ENCODE measurements around the gene AGPAT2.

The AGPAT2 gene

DNA sequence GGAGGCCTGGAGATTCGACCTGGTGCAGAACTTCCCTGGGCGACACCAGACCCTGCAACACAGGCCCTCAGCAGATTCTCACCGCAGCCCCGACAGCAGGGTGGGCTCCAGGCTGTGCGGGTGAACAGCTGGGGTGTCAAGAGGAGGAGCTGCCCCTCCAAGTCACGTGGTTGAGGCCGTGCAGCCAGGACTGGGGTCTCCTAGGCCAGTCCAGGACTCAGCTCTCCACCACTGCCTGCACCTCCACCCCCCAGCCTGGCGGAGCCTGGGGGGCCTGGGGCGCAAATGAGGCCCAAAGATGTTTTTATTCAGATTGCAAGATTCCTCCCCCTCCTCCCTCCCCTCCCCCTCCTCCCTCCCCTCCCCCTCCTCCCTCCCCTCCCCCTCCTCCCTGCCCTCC, 9.2 kb upstream of the AGPAT2 start:
- DNase-seq, result peak; percentile 12
- Mint-ChIP-seq H3K9me3 (no peaks in the 10 kb centered on the region), H3K27ac (no peak overlapping the region), H3K4me1 (peaks cover 41% of the 10 kb centered on the region), H3K27me3 (ENCODE audit: low read depth, poor library complexity) (peaks cover 26% of the 10 kb centered on the region), H3K4me3 (no peak overlapping the region), H3K36me3 (ENCODE audit: low read depth) (no peaks in the 10 kb centered on the region)
- TF ChIP-seq, protein P1, sequence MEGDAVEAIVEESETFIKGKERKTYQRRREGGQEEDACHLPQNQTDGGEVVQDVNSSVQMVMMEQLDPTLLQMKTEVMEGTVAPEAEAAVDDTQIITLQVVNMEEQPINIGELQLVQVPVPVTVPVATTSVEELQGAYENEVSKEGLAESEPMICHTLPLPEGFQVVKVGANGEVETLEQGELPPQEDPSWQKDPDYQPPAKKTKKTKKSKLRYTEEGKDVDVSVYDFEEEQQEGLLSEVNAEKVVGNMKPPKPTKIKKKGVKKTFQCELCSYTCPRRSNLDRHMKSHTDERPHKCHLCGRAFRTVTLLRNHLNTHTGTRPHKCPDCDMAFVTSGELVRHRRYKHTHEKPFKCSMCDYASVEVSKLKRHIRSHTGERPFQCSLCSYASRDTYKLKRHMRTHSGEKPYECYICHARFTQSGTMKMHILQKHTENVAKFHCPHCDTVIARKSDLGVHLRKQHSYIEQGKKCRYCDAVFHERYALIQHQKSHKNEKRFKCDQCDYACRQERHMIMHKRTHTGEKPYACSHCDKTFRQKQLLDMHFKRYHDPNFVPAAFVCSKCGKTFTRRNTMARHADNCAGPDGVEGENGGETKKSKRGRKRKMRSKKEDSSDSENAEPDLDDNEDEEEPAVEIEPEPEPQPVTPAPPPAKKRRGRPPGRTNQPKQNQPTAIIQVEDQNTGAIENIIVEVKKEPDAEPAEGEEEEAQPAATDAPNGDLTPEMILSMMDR (IDR thresholded peaks at IDR 0.05), result no peak

DNA sequence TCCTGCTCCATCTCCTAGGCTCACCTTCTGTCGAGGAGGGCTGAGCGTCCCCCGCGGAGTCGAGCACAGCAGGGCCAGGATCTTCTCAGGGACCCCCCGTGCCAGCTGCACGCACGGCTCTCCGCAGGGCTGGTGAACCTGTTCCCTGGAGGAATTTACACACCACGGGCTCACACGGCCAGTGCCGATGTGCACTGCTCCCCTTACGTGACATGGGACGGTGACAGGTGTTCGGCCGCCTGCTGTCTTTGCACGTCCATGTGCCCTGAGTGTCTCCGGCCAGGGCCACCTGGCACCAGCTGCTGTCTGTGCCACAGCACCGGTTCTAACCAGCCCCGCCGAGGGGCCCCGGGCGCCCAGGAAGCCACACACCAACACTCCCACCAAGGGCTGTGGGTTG, 8.7 kb upstream of the AGPAT2 start:
- DNase-seq, result peak; percentile 5
- no peak overlapping the region for H3K4me3 Mint-ChIP-seq
- H3K27ac Mint-ChIP-seq, result no peak overlapping the region
- no peaks in the 10 kb centered on the region for H3K36me3 Mint-ChIP-seq (ENCODE audit: low read depth)
- H3K9me3 Mint-ChIP-seq, result no peaks in the 10 kb centered on the region
- TF ChIP-seq, protein P1 (IDR thresholded peaks at IDR 0.05), result no peak
- H3K4me1 Mint-ChIP-seq, result peaks cover 40% of the 10 kb centered on the region
- peaks cover 20% of the 10 kb centered on the region for H3K27me3 Mint-ChIP-seq (ENCODE audit: low read depth, poor library complexity)

DNA sequence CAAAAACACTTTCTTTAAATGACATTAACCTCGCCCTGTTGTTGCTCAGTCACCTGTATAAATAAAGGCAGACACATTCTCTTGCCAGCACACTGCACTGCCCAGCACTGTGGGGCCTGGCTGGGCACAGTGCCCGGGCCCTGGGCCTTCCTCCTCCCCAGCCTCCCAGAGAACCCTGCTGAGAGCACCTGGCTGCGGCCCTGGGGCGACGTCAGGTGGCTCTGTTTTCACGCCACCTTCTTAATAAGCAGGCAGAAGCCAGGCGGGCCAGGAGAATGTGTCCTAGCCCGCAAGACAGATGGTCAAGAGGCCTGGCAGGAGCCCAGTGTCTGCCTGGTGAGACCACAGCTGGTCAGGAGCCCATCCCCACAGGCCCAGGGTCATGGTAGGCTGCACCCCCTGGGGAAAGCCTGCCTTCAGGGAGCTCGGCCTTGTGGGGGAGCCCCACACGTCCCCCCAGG, 8.2 kb upstream of the AGPAT2 start:
- H3K36me3 Mint-ChIP-seq (ENCODE audit: low read depth), result no peaks in the 10 kb centered on the region
- H3K4me3 Mint-ChIP-seq, result no peak overlapping the region
- H3K27me3 Mint-ChIP-seq (ENCODE audit: low read depth, poor library complexity), result peaks cover 16% of the 10 kb centered on the region
- H3K4me1 Mint-ChIP-seq, result peaks cover 38% of the 10 kb centered on the region
- no peak overlapping the region for H3K27ac Mint-ChIP-seq
- DNase-seq, result no peak
- TF ChIP-seq, protein P1 (IDR thresholded peaks at IDR 0.05), result no peak
- H3K9me3 Mint-ChIP-seq, result no peaks in the 10 kb centered on the region

DNA sequence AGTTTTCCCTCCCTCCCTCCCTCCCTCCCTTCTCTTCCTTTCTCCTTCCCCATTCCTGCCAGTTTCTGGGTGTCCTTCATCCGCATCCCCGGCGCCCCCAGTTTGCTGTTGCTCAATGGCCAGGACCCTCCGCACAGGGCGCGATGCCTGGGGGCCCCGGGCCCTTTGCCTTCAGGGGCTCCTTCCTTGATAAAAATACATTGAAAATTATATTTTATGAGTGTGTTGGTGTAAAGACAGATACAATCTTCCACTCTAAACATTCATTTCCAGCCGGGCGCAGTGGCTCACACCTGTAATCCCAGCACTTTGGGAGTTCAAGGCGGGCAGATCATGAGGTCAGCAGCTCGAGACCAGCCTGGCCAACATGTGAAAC, 7.6 kb upstream of the AGPAT2 start:
- peaks cover 38% of the 10 kb centered on the region for H3K4me1 Mint-ChIP-seq
- H3K9me3 Mint-ChIP-seq, result no peaks in the 10 kb centered on the region
- H3K4me3 Mint-ChIP-seq, result no peak overlapping the region
- TF ChIP-seq, protein P1 (IDR thresholded peaks at IDR 0.05), result no peak
- peak; percentile 3 for DNase-seq
- no peak overlapping the region for H3K27ac Mint-ChIP-seq
- H3K27me3 Mint-ChIP-seq (ENCODE audit: low read depth, poor library complexity), result peaks cover 17% of the 10 kb centered on the region
- H3K36me3 Mint-ChIP-seq (ENCODE audit: low read depth), result no peaks in the 10 kb centered on the region

DNA sequence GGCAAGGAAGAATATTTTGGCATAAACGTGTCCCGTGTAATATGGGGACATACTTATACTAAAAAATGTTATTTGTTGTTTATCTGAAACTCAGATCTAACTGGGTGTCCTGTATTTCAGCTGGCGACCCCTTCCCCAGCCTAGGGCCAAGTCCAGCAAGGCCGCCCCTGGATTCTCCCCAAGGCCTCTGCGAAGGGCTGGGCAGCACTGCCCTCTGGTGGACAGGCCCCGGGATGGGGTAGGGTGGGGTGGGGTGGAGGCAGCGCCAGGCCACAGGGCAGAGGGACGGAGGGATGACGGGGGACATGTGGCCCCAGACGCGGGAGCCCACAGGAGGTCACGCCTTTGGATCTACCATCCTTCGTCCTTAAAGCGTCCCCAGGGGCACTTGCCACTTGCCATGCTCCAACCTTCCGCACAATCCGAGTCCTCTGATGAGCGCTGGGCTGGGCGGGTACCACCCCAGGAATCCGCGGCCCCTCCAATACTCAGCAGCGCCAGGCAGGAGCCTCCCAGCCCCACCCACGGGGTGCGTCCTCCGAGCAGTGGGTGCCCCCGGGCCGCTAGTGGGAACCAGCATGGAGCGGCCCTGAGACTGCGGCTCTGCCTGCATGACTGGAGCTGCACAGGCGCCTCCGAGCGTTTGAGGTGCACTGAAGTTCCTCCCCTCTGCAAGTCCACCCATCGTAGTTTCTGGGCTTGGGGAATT, 7.1 kb upstream of the AGPAT2 start:
- no peaks in the 10 kb centered on the region for H3K9me3 Mint-ChIP-seq
- TF ChIP-seq, protein P1 (IDR thresholded peaks at IDR 0.05), result peak; percentile 73
- peaks cover 38% of the 10 kb centered on the region for H3K4me1 Mint-ChIP-seq
- no peak overlapping the region for H3K4me3 Mint-ChIP-seq
- H3K36me3 Mint-ChIP-seq (ENCODE audit: low read depth), result no peaks in the 10 kb centered on the region
- no peak overlapping the region for H3K27ac Mint-ChIP-seq
- peaks cover 17% of the 10 kb centered on the region for H3K27me3 Mint-ChIP-seq (ENCODE audit: low read depth, poor library complexity)
- DNase-seq, result peak; percentile 81

All from nephron progenitor cell (in vitro differentiated cells).